SK-N-SH (cell line): ENCODE data around the gene DNASE2B. TPM values are rescaled to one million over a fixed set of nuclear protein-coding genes. Genes with fewer than 3 reads are reported as not detected.

Experiments
- CTCF ChIA-PET: fragments of 300-600, 350-600 bp; formaldehyde crosslinking; extraction: SDS; loops from one replicate; lab custom pipeline; 2021; lab: Yijun Ruan, JAX
- POLR2A ChIA-PET: fragments of 350-600 bp; sonication (Branson Sonifier 250); formaldehyde crosslinking; extraction: SDS; loops from one replicate; lab custom pipeline; 2020; ENCODE audit warnings: antibody characterized with exemption, inconsistent platforms; lab: Yijun Ruan, JAX
- DNase-seq: peaks from one replicate; pipeline ENCODE4 v3.0.0; 2012
- H2AFZ ChIP-seq: fragments of 200-600 bp; sonication (generic); 2 replicates; pipeline ENCODE4 v1.8.1; 2016; ENCODE audit warnings: antibody characterized with exemption, mild to moderate bottlenecking, low read depth
- H3F3A ChIP-seq: fragments of 200-600 bp; sonication (generic); replicated peaks from 2 replicates; pipeline ENCODE3; 2016; ENCODE audit warnings: antibody characterized with exemption, mild to moderate bottlenecking; ENCODE audit not compliant: insufficient read depth
- H3K27ac ChIP-seq, 2 experiments: fragments of 200-500 bp in 1 of 2; fragments of 200-600 bp in 1 of 2; sonication (Bioruptor generic) in 1 of 2; sonication (generic), shearing (Covaris generic) in 1 of 2; 2 replicates each; pipeline versions ENCODE4 v1.5.1 to v1.6.1; 2014 to 2016; ENCODE audit warnings: low read depth in 2 of 2, inconsistent platforms in 1 of 2, low read length in 1 of 2, mild to moderate bottlenecking in 1 of 2, mixed read lengths in 1 of 2
- H3K27me3 ChIP-seq: fragments of 200-600 bp; sonication (generic), shearing (Covaris generic); 2 replicates; pipeline ENCODE4 v1.6.1; 2016; ENCODE audit warnings: mixed run types; ENCODE audit not compliant: insufficient read depth
- H3K36me3 ChIP-seq, 2 experiments: fragments of 200-500 bp in 1 of 2; fragments of 200-600 bp in 1 of 2; sonication (Bioruptor generic) in 1 of 2; sonication (generic) in 1 of 2; replicated peaks in 1 of 2; 2 replicates each; pipeline versions ENCODE3 to v1.5.1; 2014 to 2016; ENCODE audit warnings: low read length in 1 of 2, mild to moderate bottlenecking in 1 of 2; ENCODE audit not compliant: insufficient read depth in 2 of 2, control insufficient read depth in 1 of 2
- H3K4me1 ChIP-seq, 2 experiments: fragments of 200-500 bp in 1 of 2; fragments of 200-600 bp in 1 of 2; sonication (Bioruptor generic) in 1 of 2; sonication (generic), shearing (Covaris generic) in 1 of 2; 2 replicates each; pipeline versions ENCODE4 v1.5.1 to v1.6.1; 2014 to 2016; ENCODE audit warnings: low read depth in 1 of 2, low read length in 1 of 2, mixed run types in 1 of 2; ENCODE audit not compliant: insufficient read depth in 2 of 2, control insufficient read depth in 1 of 2
- H3K4me2 ChIP-seq: fragments of 200-600 bp; sonication (generic), shearing (Covaris generic); 2 replicates; pipeline ENCODE4 v1.6.1; 2017; ENCODE audit warnings: mixed run types
- H3K4me3 ChIP-seq, 2 experiments: fragments of 200-500 bp in 1 of 2; fragments of 200-600 bp in 1 of 2; sonication (Bioruptor generic) in 1 of 2; sonication (generic), shearing (Covaris generic) in 1 of 2; 2 replicates each; pipeline versions ENCODE4 v1.5.1 to v1.8.1; 2014 to 2016; ENCODE audit warnings: low read depth in 2 of 2, inconsistent platforms in 1 of 2, low read length in 1 of 2, mild to moderate bottlenecking in 1 of 2, mixed read lengths in 1 of 2, moderate library complexity in 1 of 2
- H3K79me2 ChIP-seq: fragments of 200-600 bp; sonication (generic); 2 replicates; pipeline ENCODE4 v1.8.1; 2017; ENCODE audit warnings: mild to moderate bottlenecking; ENCODE audit not compliant: insufficient read depth
- H3K9ac ChIP-seq: fragments of 200-600 bp; sonication (generic); 2 replicates; pipeline ENCODE4 v1.6.1; 2017; ENCODE audit warnings: mixed run types
- H3K9me2 ChIP-seq: fragments of 200-600 bp; sonication (generic); 2 replicates; pipeline ENCODE4 v1.6.1; 2017; ENCODE audit warnings: mixed run types
- H3K9me3 ChIP-seq: fragments of 200-600 bp; sonication (generic); 2 replicates; pipeline ENCODE4 v1.6.1; 2017; ENCODE audit warnings: mixed run types, mild to moderate bottlenecking, moderate library complexity
- H4K20me1 ChIP-seq: fragments of 200-600 bp; sonication (generic); 2 replicates; pipeline ENCODE4 v1.6.1; 2017; ENCODE audit warnings: mild to moderate bottlenecking, mixed run types; ENCODE audit not compliant: insufficient read depth
- EP300 ChIP-seq, 2 experiments: IDR thresholded peaks; 2 replicates each; pipeline versions ENCODE4 v1.4.0 to v1.6.1; 2012; ENCODE audit warnings: borderline replicate concordance in 1 of 2, low read depth in 1 of 2, low read length in 1 of 2
- FOSL2 ChIP-seq: IDR thresholded peaks from 2 replicates; pipeline ENCODE4 v1.4.0; 2012; ENCODE audit warnings: low read depth, mild to moderate bottlenecking, moderate library complexity, borderline replicate concordance
- FOXJ3 ChIP-seq: sonication (generic); formaldehyde crosslinking; IDR thresholded peaks from 2 replicates; pipeline ENCODE4 v1.5.1; 2020; ENCODE audit warnings: mild to moderate bottlenecking, missing genetic modification reagents
- FOXM1 ChIP-seq: IDR thresholded peaks from 2 replicates; pipeline ENCODE4 v1.4.0; 2012; ENCODE audit warnings: low read depth, mild to moderate bottlenecking
- GATA2 ChIP-seq: sonication (generic); formaldehyde crosslinking; IDR thresholded peaks from 2 replicates; pipeline ENCODE4 v1.5.0; 2020; ENCODE audit warnings: mild to moderate bottlenecking, missing genetic modification reagents
- JUND ChIP-seq: IDR thresholded peaks from 2 replicates; pipeline ENCODE4 v1.4.0; 2012
- MXI1 ChIP-seq: IDR thresholded peaks from 2 replicates; pipeline ENCODE4 v1.6.1; 2012; ENCODE audit warnings: mild to moderate bottlenecking, low read depth, low read length, improper control_type of control experiment
- NFIC ChIP-seq: IDR thresholded peaks from 2 replicates; pipeline ENCODE4 v1.4.0; 2012; ENCODE audit warnings: borderline replicate concordance
- RCOR1 ChIP-seq: fragments of 150-350 bp; IDR thresholded peaks from 2 replicates; pipeline ENCODE4 v1.6.1; 2017; ENCODE audit warnings: antibody characterized with exemption, low read length
- RXRA ChIP-seq: IDR thresholded peaks from 2 replicates; pipeline ENCODE4 v1.4.0; 2012; ENCODE audit warnings: low read depth, mild to moderate bottlenecking, borderline replicate concordance
- SIN3A ChIP-seq: IDR thresholded peaks from 2 replicates; pipeline ENCODE4 v1.6.1; 2012; ENCODE audit warnings: low read depth, mild to moderate bottlenecking, low read length, moderate library complexity, borderline replicate concordance
- SMC3 ChIP-seq: IDR thresholded peaks from 2 replicates; pipeline ENCODE4 v1.6.1; 2012; ENCODE audit warnings: low read depth, low read length, improper control_type of control experiment
- USF1 ChIP-seq: IDR thresholded peaks from 2 replicates; pipeline ENCODE4 v1.4.0; 2012; ENCODE audit warnings: low read depth, borderline replicate concordance
- WGBS: methylation state at CpG from one replicate; pipeline ENCODE4 v1.1.6; 2017; ENCODE audit warnings: low lambda C conversion rate; 5-methylcytosine and 5-hydroxymethylcytosine counted together
- polyA plus RNA-seq, 3 experiments: library from polyadenylated mRNA; depleted of rRNA; stranded (reverse); fragments of >200 nt; gene quantifications; 2 replicates each; pipeline ENCODE4 v1.2.3, GENCODE V29; 2012
- TF ChIP-seq, protein P1 (sequence below): fragments of 150-350 bp; IDR thresholded peaks from 2 replicates; pipeline ENCODE4 v1.6.1; 2016; ENCODE audit warnings: mild to moderate bottlenecking, low read depth, low read length
- TF ChIP-seq, protein P2 (sequence below): IDR thresholded peaks from 2 replicates; pipeline ENCODE4; 2012

DNASE2B gene
- polyA plus RNA-seq, 1 of the 3 experiments (the other 2 are of a cell fraction), result 0.03 TPM

DNA sequence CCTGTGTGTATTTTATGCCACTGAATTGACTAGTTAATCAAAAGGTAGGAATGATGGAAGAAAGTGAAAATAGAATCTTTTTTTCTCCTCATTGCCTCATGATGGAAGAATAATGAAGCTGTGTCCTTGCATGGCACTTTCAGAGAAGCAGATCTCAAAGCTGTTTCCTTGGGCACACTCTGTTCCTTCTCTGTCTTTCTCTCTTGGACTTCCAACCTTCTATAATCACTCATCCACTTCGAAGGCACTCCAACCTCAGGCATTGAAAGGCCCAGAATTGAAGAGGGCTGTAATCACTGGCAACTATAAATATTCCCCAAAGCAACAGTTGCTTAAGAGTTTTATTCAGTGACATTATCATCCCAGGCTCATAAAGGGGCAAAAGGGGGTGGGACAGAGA, 31.1 kb upstream of the DNASE2B start:
- no peak for DNase-seq
- no peaks in the 10 kb centered on the region for H3K36me3 ChIP-seq
- H3K9ac ChIP-seq, result no peak overlapping the region
- no peak overlapping the region for H2AFZ ChIP-seq
- no peaks in the 10 kb centered on the region for H3K79me2 ChIP-seq
- no peak overlapping the region for H3K4me3 ChIP-seq
- H3K27ac ChIP-seq, result no peak overlapping the region
- peaks cover 2 to 25% of the 10 kb centered on the region in 2 experiments; a peak in 3 of 4 replicates for H3K4me1 ChIP-seq
- WGBS, result 53% methylated on average over 1 of the region's 1 CpG
- H4K20me1 ChIP-seq, result no peaks in the 10 kb centered on the region
- no peak overlapping the region for H3K4me2 ChIP-seq
- ChIA-PET POLR2A (no interaction called here), CTCF (interaction anchor here (0.6 to 1.3 kb wide), 2 partner anchors 13 to 120 kb away, joined by 3 to 4 read pairs; no protein-coding TSS in a partner anchor)
- no peak for TF ChIP-seq USF1
- no peak for TF ChIP-seq FOSL2
- TF ChIP-seq, protein P1, sequence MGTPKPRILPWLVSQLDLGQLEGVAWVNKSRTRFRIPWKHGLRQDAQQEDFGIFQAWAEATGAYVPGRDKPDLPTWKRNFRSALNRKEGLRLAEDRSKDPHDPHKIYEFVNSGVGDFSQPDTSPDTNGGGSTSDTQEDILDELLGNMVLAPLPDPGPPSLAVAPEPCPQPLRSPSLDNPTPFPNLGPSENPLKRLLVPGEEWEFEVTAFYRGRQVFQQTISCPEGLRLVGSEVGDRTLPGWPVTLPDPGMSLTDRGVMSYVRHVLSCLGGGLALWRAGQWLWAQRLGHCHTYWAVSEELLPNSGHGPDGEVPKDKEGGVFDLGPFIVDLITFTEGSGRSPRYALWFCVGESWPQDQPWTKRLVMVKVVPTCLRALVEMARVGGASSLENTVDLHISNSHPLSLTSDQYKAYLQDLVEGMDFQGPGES, result no peak
- TF ChIP-seq SMC3, result no peak
- TF ChIP-seq FOXM1, result no peak
- H3K9me2 ChIP-seq, result no peaks in the 10 kb centered on the region
- H3K9me3 ChIP-seq, result no peaks in the 10 kb centered on the region
- H3F3A ChIP-seq, result peaks cover 12% of the 10 kb centered on the region
- no peaks in the 10 kb centered on the region for H3K27me3 ChIP-seq

DNA sequence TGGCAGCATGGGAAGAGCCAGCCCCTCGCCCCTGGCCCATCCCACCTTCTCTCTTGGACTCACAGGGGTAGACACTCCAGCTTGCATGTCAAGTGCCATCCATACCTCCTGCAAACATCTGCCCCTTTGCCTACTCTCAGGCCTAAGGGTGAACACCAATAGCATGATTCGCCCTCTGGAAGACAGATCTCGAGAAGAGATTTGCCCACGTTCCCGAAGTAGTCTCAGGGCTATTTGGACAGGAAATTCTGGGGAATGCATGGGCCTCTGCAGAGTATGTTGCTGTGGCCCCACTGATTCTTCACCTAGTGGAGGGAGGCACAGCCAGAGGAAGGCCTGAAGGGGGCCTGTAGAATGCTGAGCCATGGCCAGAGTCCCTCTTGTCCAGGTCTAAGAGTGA, 29.8 kb upstream of the DNASE2B start:
- Histone ChIP-seq H3K79me2 (no peaks in the 10 kb centered on the region), H3K4me3 (no peak overlapping the region), H3K4me1 (peaks cover 2 to 25% of the 10 kb centered on the region in 2 experiments; a peak in 3 of 4 replicates), H3K4me2 (no peak overlapping the region), H3F3A (peaks cover 12% of the 10 kb centered on the region), H3K36me3 (no peaks in the 10 kb centered on the region), H3K9me3 (no peaks in the 10 kb centered on the region), H3K27me3 (no peaks in the 10 kb centered on the region), H3K9me2 (no peaks in the 10 kb centered on the region), H2AFZ (no peak overlapping the region), H3K27ac (no peak overlapping the region), H4K20me1 (no peaks in the 10 kb centered on the region), H3K9ac (no peak overlapping the region)
- ChIA-PET POLR2A (no interaction called here), CTCF (interaction anchor here (1.3 kb wide), 1 partner anchor 14 kb away, joined by 4 read pairs; no protein-coding TSS in a partner anchor)
- 92% methylated on average over 5 of the region's 5 CpGs for WGBS
- no peak for DNase-seq
- TF ChIP-seq USF1 (no peak), MXI1 (no peak), RCOR1 (no peak), FOXJ3 (no peak), JUND (no peak), SMC3 (no peak), FOXM1 (no peak), RXRA (no peak), SIN3A (no peak), GATA2 (CRISPR knock-in tag) (no peak), FOSL2 (no peak), EP300 (IDR thresholded peaks at IDR 0.05; ENCODE audit: borderline replicate concordance in 1 of 2, low read depth in 1 of 2, low read length in 1 of 2) (no peak), NFIC (no peak)
- TF ChIP-seq, protein P1, result no peak
- TF ChIP-seq, protein P2, sequence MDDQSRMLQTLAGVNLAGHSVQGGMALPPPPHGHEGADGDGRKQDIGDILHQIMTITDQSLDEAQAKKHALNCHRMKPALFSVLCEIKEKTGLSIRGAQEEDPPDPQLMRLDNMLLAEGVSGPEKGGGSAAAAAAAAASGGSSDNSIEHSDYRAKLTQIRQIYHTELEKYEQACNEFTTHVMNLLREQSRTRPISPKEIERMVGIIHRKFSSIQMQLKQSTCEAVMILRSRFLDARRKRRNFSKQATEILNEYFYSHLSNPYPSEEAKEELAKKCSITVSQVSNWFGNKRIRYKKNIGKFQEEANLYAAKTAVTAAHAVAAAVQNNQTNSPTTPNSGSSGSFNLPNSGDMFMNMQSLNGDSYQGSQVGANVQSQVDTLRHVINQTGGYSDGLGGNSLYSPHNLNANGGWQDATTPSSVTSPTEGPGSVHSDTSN, result no peak
